Peyer's patch (tissue), 4 donors: ENCODE data around the gene ITPKB. TPM values are rescaled to one million over a fixed set of nuclear protein-coding genes. Genes with fewer than 3 reads are reported as not detected.

ENCODE experiments used
- DNase-seq, 3 donors: peaks; one replicate each; pipeline ENCODE4 v3.0.0-alpha.2; 2017 to 2019
- H3K27ac ChIP-seq, 4 donors: fragments of 200-600 bp; sonication (generic); one replicate each; pipeline ENCODE4 v1.5.1; 2016 to 2019
- H3K27me3 ChIP-seq, 2 donors: fragments of 200-600 bp; sonication (generic); one replicate each; pipeline ENCODE4 v1.5.1; 2019
- H3K36me3 ChIP-seq, 3 donors: fragments of 200-600 bp; sonication (generic); one replicate each; pipeline ENCODE4 v1.5.1; 2016 to 2019
- H3K4me1 ChIP-seq, 4 donors: fragments of 200-600 bp; sonication (generic); one replicate each; pipeline ENCODE4 v1.5.1; 2016 to 2019
- H3K4me3 ChIP-seq, 4 donors: fragments of 200-600 bp; sonication (generic); 1 replicate in 3 of 4; 2 replicates in 1 of 4; pipeline ENCODE4 v1.5.1; 2016 to 2019; ENCODE audit warnings: mild to moderate bottlenecking in 1 of 4
- H3K9me3 ChIP-seq, 4 donors: fragments of 200-600 bp; sonication (generic); one replicate each; pipeline ENCODE4 v1.5.1; 2016 to 2019; ENCODE audit warnings: mild to moderate bottlenecking in 1 of 4
- CTCF ChIP-seq, 6 experiments: fragments of 450-650 bp in 4 of 6; fragments of 200-600 bp in 2 of 6; sonication (generic) in 1 of 6; IDR thresholded peaks; one replicate each; pipeline ENCODE4 v1.5.1; 2017 to 2019; ENCODE audit warnings: antibody characterized with exemption in 6 of 6, mild to moderate bottlenecking in 3 of 6, moderate library complexity in 1 of 6
- POLR2A ChIP-seq, 2 donors: fragments of 450-650 bp; IDR thresholded peaks; one replicate each; pipeline ENCODE4 v1.5.1; 2017; ENCODE audit warnings: antibody characterized with exemption in 2 of 2, mild to moderate bottlenecking in 2 of 2, moderate library complexity in 2 of 2
- total RNA-seq, 4 donors: library from RNA; depleted of rRNA; stranded (reverse); fragments of >200 nt; gene quantifications; one replicate each; pipeline ENCODE4 v1.1.0, GENCODE V29; 2016

Gene ITPKB
- total RNA-seq, 4 donors from 2014 or later: 9.5 to 36.3 (median 23.0) TPM

GRCh38 chr1:226655251-226656163 is 83.6 kb downstream of the ITPKB start:
- Histone ChIP-seq H3K27ac (peak overlapping the region in 1 of 4 donors; percentile 45), H3K4me3 (no peak overlapping the region), H3K4me1 (peaks cover 8 to 65% (median 49%) of the 10 kb centered on the region in 4 donors), H3K27me3 (no peaks in the 10 kb centered on the region), H3K36me3 (no peaks in the 10 kb centered on the region), H3K9me3 (no peaks in the 10 kb centered on the region)
- DNase-seq: peak in 2 of 3 donors; percentile 75 to 77
- TF ChIP-seq POLR2A (IDR thresholded peaks at IDR 0.05) (no peak), CTCF (IDR thresholded peaks at IDR 0.05) (no peak)

GRCh38 chr1:226654668-226655055 is 84.4 kb downstream of the ITPKB start:
- Histone ChIP-seq H3K27ac (peak overlapping the region in 1 of 4 donors; percentile 45), H3K9me3 (no peaks in the 10 kb centered on the region), H3K27me3 (no peaks in the 10 kb centered on the region), H3K4me3 (peak overlapping the region in 1 of 4 donors; percentile 19), H3K4me1 (peaks cover 8 to 61% (median 47%) of the 10 kb centered on the region in 4 donors), H3K36me3 (no peaks in the 10 kb centered on the region)
- no peak for TF ChIP-seq POLR2A (IDR thresholded peaks at IDR 0.05)
- no peak for DNase-seq

GRCh38 chr1:226654046-226654667 is 84.9 kb downstream of the ITPKB start:
- peak overlapping the region in 1 of 4 donors; percentile 19 for H3K4me3 ChIP-seq
- no peaks in the 10 kb centered on the region for H3K9me3 ChIP-seq
- peak overlapping the region in 1 of 4 donors; percentile 45 for H3K27ac ChIP-seq
- DNase-seq: no peak
- TF ChIP-seq POLR2A (IDR thresholded peaks at IDR 0.05) (no peak), CTCF (IDR thresholded peaks at IDR 0.05) (no peak)
- H3K27me3 ChIP-seq: no peaks in the 10 kb centered on the region
- H3K4me1 ChIP-seq: peaks cover 8 to 59% (median 47%) of the 10 kb centered on the region in 4 donors
- peaks cover 0 to under 1% (median 0%) of the 10 kb centered on the region in 3 donors for H3K36me3 ChIP-seq

GRCh38 chr1:226653311-226653921 is 85.7 kb downstream of the ITPKB start:
- Histone ChIP-seq H3K9me3 (no peaks in the 10 kb centered on the region), H3K27me3 (no peaks in the 10 kb centered on the region), H3K4me1 (peaks cover 8 to 59% (median 47%) of the 10 kb centered on the region in 4 donors), H3K36me3 (peaks cover 0 to 8% (median 0%) of the 10 kb centered on the region in 3 donors), H3K4me3 (no peak overlapping the region), H3K27ac (peak overlapping the region in 1 of 4 donors; percentile 45)
- TF ChIP-seq POLR2A (IDR thresholded peaks at IDR 0.05) (no peak), CTCF (IDR thresholded peaks at IDR 0.05) (no peak)
- peak in 2 of 3 donors; percentile 89 for DNase-seq

GRCh38 chr1:226652613-226653012 is 86.5 kb downstream of the ITPKB start:
- no peaks in the 10 kb centered on the region for H3K27me3 ChIP-seq
- peaks cover 8 to 51% (median 45%) of the 10 kb centered on the region in 4 donors for H3K4me1 ChIP-seq
- TF ChIP-seq POLR2A (IDR thresholded peaks at IDR 0.05) (no peak), CTCF (IDR thresholded peaks at IDR 0.05) (no peak)
- no peak for DNase-seq
- no peak overlapping the region for H3K27ac ChIP-seq
- H3K36me3 ChIP-seq: peaks cover 0 to 16% (median 0%) of the 10 kb centered on the region in 3 donors
- no peak overlapping the region for H3K4me3 ChIP-seq
- H3K9me3 ChIP-seq: no peaks in the 10 kb centered on the region
